Neural cell (in vitro differentiated cells): ENCODE results near the gene BCAP31.

Experiments
- CTCF ChIP-seq: fragments of 450-650 bp; IDR thresholded peaks from 2 replicates; pipeline ENCODE4 v1.5.1; 2014; ENCODE audit warnings: antibody characterized with exemption, mild to moderate bottlenecking, moderate library complexity; ENCODE audit not compliant: poor library complexity, severe bottlenecking
- EP300 ChIP-seq: fragments of 450-650 bp; conservative IDR thresholded peaks from 2 replicates; pipeline ENCODE4 v1.6.1; 2014; ENCODE audit warnings: antibody characterized with exemption, mild to moderate bottlenecking, moderate library complexity; ENCODE audit not compliant: poor library complexity, severe bottlenecking
- POLR2AphosphoS5 ChIP-seq: IDR thresholded peaks from 2 replicates; pipeline ENCODE4 v1.6.1; 2012
- TF ChIP-seq, protein P1 (sequence below): IDR thresholded peaks from 2 replicates; pipeline ENCODE4 v1.6.1; 2012; ENCODE audit warnings: borderline replicate concordance

DNA sequence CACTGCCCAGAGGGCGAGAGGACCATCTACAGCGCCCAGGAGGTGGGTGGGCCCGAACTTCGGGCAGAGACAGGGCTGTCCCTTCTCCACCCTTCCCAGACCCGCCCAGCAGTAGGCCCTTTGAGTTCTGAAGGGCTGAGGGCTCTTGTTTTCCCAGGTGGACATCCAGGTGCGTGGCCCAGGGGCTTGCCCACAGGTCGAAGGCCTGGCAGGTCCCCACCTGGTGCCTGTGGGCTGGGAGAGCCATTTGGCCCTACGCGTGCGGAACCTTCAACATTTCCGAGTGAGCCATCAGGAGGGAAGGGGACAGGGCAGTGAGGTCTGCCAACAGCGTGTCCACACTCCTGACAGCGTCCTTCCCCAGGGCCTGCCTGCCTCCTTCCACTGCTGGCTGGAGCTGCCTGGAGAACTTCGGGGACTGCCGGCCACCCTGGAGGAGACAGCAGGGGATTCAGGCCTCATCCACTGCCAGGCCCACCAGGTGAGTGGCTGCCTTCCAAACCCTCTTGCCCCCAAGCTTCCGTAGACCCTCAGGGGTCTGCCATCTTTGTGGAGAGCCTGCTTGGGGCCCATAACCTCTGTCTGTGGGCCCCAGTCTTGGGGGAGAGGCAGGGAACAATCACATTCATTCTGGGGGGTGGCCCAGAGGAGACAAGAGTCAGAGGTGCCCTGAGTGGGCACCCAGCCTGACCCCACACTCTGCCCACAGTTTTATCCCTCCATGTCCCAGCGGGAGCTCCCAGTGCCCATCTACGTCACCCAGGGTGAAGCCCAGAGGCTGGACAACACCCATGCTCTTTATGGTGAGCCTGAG is 46.6 kb upstream of the BCAP31 start:
- TF ChIP-seq CTCF (no peak), POLR2AphosphoS5 (no peak), EP300 (no peak)
- TF ChIP-seq, protein P1, sequence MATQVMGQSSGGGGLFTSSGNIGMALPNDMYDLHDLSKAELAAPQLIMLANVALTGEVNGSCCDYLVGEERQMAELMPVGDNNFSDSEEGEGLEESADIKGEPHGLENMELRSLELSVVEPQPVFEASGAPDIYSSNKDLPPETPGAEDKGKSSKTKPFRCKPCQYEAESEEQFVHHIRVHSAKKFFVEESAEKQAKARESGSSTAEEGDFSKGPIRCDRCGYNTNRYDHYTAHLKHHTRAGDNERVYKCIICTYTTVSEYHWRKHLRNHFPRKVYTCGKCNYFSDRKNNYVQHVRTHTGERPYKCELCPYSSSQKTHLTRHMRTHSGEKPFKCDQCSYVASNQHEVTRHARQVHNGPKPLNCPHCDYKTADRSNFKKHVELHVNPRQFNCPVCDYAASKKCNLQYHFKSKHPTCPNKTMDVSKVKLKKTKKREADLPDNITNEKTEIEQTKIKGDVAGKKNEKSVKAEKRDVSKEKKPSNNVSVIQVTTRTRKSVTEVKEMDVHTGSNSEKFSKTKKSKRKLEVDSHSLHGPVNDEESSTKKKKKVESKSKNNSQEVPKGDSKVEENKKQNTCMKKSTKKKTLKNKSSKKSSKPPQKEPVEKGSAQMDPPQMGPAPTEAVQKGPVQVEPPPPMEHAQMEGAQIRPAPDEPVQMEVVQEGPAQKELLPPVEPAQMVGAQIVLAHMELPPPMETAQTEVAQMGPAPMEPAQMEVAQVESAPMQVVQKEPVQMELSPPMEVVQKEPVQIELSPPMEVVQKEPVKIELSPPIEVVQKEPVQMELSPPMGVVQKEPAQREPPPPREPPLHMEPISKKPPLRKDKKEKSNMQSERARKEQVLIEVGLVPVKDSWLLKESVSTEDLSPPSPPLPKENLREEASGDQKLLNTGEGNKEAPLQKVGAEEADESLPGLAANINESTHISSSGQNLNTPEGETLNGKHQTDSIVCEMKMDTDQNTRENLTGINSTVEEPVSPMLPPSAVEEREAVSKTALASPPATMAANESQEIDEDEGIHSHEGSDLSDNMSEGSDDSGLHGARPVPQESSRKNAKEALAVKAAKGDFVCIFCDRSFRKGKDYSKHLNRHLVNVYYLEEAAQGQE: no peak
